B cell (primary cell): ENCODE data around the gene GRHL3. TPM values are rescaled to one million over a fixed set of nuclear protein-coding genes. Genes with fewer than 3 reads are reported as not detected.
A peak's percentile ranks its signal among the peaks of the same experiment; 100 is the strongest.

Source experiments
- ATAC-seq: fragments of 200-7000 bp; cut with Tn5 transposase; one replicate; pipeline ENCODE4 v1.10.0; 2021; ENCODE audit warnings: low read depth, mild to moderate bottlenecking, moderate number of reproducible peaks, moderate library complexity
- CTCF ChIA-PET: fragments of 350-600 bp; sonication (Branson Sonifier 250); formaldehyde crosslinking; loops from one replicate; lab custom pipeline; 2021; ENCODE audit warnings: antibody characterized with exemption, inconsistent platforms; lab: Charles Lee
- POLR2A ChIA-PET: fragments of 350-600 bp; sonication (Branson Sonifier 250); formaldehyde crosslinking; loops from one replicate; lab custom pipeline; 2021; ENCODE audit warnings: antibody characterized with exemption; lab: Charles Lee
- DNase-seq: peaks from one replicate; pipeline ENCODE4 v3.0.0; 2013
- H2AFZ ChIP-seq: 2 replicates; pipeline ENCODE4 v1.6.1; 2012; ENCODE audit warnings: mild to moderate bottlenecking, low read depth, low read length; ENCODE audit not compliant: insufficient read depth, poor library complexity, severe bottlenecking
- H3K27ac ChIP-seq, 2 donors: 1 replicate in 1 of 2; 2 replicates in 1 of 2; pipeline ENCODE4 v1.5.1; 2012 to 2013; ENCODE audit warnings: low read length in 2 of 2, mild to moderate bottlenecking in 2 of 2, moderate library complexity in 1 of 2
- H3K27me3 ChIP-seq, 4 experiments: fragments of 200-600 bp in 1 of 4; sonication (generic) in 1 of 4; replicated peaks in 1 of 4; 1 replicate in 2 of 4; 2 replicates in 2 of 4; pipeline versions ENCODE4 v1.6.1 to v1.7.0; 2013 to 2016; ENCODE audit warnings: low read length in 3 of 4, mild to moderate bottlenecking in 2 of 4, mixed read lengths in 1 of 4, moderate library complexity in 1 of 4; ENCODE audit not compliant: insufficient read depth in 4 of 4, control insufficient read depth in 3 of 4; ENCODE audit errors: control extremely low read depth in 1 of 4
- H3K36me3 ChIP-seq, 2 experiments: replicated peaks in 1 of 2; 1 replicate in 1 of 2; 2 replicates in 1 of 2; pipeline versions ENCODE4 v1.6.1 to v1.7.1; 2013; ENCODE audit warnings: low read length in 1 of 2; ENCODE audit not compliant: insufficient read depth in 2 of 2, control insufficient read depth in 1 of 2; ENCODE audit errors: control extremely low read depth in 1 of 2, extremely low read depth in 1 of 2
- H3K4me1 ChIP-seq, 2 donors: fragments of 200-600 bp in 1 of 2; sonication (generic) in 1 of 2; 1 replicate in 1 of 2; 2 replicates in 1 of 2; pipeline versions ENCODE4 v1.5.1 to v1.6.1; 2013 to 2017; ENCODE audit warnings: low read length in 2 of 2; ENCODE audit not compliant: control insufficient read depth in 2 of 2, insufficient read depth in 2 of 2
- H3K4me2 ChIP-seq: replicated peaks from 2 replicates; pipeline ENCODE3; 2012; ENCODE audit warnings: mild to moderate bottlenecking, low read depth, low read length; ENCODE audit not compliant: poor library complexity, severe bottlenecking
- H3K4me3 ChIP-seq, 5 experiments: fragments of 200-600 bp in 1 of 5; sonication (generic) in 1 of 5; 1 replicate in 3 of 5; 2 replicates in 2 of 5; pipeline versions ENCODE4 v1.5.1 to v1.7.0; 2011 to 2016; ENCODE audit warnings: low read length in 4 of 5, mild to moderate bottlenecking in 4 of 5, low read depth in 2 of 5, control low read depth in 1 of 5, moderate library complexity in 1 of 5; ENCODE audit not compliant: insufficient read depth in 1 of 5; ENCODE audit errors: control extremely low read depth in 1 of 5, extremely low read depth in 1 of 5
- H3K79me2 ChIP-seq: fragments of 200-600 bp; sonication (generic); one replicate; pipeline ENCODE4 v1.6.0; 2016; ENCODE audit warnings: low read length; ENCODE audit not compliant: control insufficient read depth, insufficient read depth
- H3K9ac ChIP-seq: fragments of 200-600 bp; sonication (generic); 2 replicates; pipeline ENCODE4 v1.6.1; 2017; ENCODE audit warnings: mild to moderate bottlenecking, low read length, moderate library complexity
- H3K9me3 ChIP-seq, 3 donors: one replicate each; pipeline versions ENCODE4 v1.6.1 to v1.7.1; 2013; ENCODE audit warnings: low read length in 2 of 3; ENCODE audit not compliant: control insufficient read depth in 2 of 3, insufficient read depth in 1 of 3; ENCODE audit errors: control extremely low read depth in 1 of 3
- H4K20me1 ChIP-seq: 2 replicates; pipeline ENCODE4 v1.6.0; 2012; ENCODE audit warnings: mild to moderate bottlenecking, low read length; ENCODE audit not compliant: insufficient read depth, control insufficient read depth, poor library complexity, severe bottlenecking
- H3K27ac Mint-ChIP-seq: one replicate; pipeline ENCODE4 v1.8.0; 2021; ENCODE audit warnings: mixed read lengths
- H3K27me3 Mint-ChIP-seq: one replicate; pipeline ENCODE4 v1.8.0; 2021; ENCODE audit warnings: mixed read lengths
- H3K4me1 Mint-ChIP-seq: one replicate; pipeline ENCODE4 v1.8.0; 2021; ENCODE audit warnings: mixed read lengths
- H3K4me3 Mint-ChIP-seq: one replicate; pipeline ENCODE4 v1.8.0; 2021; ENCODE audit warnings: mixed read lengths
- H3K9me3 Mint-ChIP-seq: one replicate; pipeline ENCODE4 v1.8.0; 2022; ENCODE audit warnings: mixed read lengths; ENCODE audit not compliant: insufficient read depth
- EZH2 ChIP-seq: IDR thresholded peaks from 2 replicates; pipeline ENCODE4 v1.6.1; 2012; ENCODE audit warnings: borderline replicate concordance, low read depth, mild to moderate bottlenecking, moderate library complexity, low read length; ENCODE audit not compliant: insufficient read depth, poor library complexity, severe bottlenecking
- WGBS: methylation state at CpG from one replicate; pipeline ENCODE4 v1.1.5; 2013; ENCODE audit warnings: missing lambda C conversion rate; ENCODE audit not compliant: insufficient coverage; 5-methylcytosine and 5-hydroxymethylcytosine counted together
- intact Hi-C: fragments of 100-400 bp; cut with micrococcal nuclease; formaldehyde crosslinking; loops from one replicate; pipeline ENCODE4 v1.10.0; 2022
- polyA plus RNA-seq: library from polyadenylated mRNA; depleted of rRNA; stranded (reverse); fragments of >200 nt; gene quantifications from 2 replicates; pipeline ENCODE4 v1.2.3, GENCODE V29; 2012
- total RNA-seq, 2 donors: library from RNA; stranded (reverse); fragments of 120-200 nt in 1 of 2; gene quantifications; 1 replicate in 1 of 2; 2 replicates in 1 of 2; pipeline versions ENCODE4 v1.2.3 to v1.2.4, GENCODE V29; 2013 to 2022
- TF ChIP-seq, protein P1 (sequence below): fragments of 200-600 bp; IDR thresholded peaks from one replicate; pipeline ENCODE4 v1.8.0; 2022; ENCODE audit warnings: antibody characterized with exemption, mild to moderate bottlenecking

The GRHL3 gene
- total and polyA plus RNA-seq, 2 donors (not counting 1 experiment from before 2014, with no cell fraction given): not detected

DNA sequence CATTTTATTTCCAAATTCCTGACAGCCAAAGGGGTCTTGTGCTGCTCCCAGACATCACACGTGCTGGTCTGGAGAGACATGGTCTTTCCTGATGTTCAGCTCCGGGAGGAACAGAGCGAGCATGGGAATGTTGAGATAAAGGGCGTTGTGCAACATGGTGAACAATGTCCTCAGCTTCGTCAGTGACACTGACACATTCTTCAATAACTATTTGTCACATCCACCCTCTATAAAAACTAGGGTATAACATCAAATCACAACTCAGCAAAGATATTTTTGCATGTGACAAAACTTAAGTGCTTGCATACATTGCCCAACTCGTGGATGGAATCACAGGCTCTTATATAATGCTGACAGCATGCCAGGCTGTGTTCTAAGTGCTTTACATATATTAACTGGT lies 42.4 kb upstream of the GRHL3 start:
- POLR2A ChIA-PET: no interaction called here
- H3K4me2 ChIP-seq: no peak overlapping the region

DNA sequence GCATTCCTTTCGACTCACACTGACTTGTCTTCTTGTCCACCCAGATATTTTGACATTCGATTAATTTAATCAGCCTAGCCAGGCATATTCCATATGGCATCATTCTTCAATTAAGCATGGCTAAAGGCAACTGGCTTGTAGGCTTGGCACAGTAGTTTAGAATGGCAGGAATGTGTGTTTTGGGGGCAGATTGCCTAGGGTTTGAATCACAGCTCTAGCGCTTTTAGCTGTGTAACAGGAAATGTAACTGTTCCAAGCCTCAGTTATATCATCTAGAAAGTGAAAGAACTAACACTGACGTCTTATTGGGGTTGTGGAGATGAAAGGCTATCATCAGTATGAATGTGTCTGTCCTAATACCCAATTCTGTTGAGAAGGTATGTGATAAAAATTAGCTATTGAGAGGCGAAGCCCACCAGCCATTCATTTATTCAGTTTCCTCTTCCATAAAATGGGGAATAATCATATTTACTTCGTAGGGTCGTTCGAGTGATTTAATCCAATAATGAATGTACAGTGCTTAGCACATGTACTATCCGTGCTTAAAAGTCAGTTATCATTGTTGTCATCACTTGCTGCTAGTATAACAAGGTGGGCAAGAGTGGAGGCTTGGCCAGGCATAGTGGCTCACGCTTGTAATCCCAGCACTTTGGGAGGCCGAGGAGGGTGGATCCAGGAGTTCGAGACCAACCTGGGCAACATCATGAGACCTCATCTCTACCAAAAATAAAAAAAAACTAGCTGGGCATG lies 41.6 kb upstream of the GRHL3 start:
- H3K27me3 ChIP-seq: peaks cover 0 to 10% (median 0%) of the 10 kb centered on the region in 4 experiments
- no peaks in the 10 kb centered on the region for H3K79me2 ChIP-seq
- DNase-seq (no peak), ATAC-seq (no peak)
- ChIA-PET CTCF (interaction anchor here (1.1 to 1.2 kb wide), 3 partner anchors 11 to 127 kb away, joined by 3 to 4 read pairs (median 3); no protein-coding TSS in a partner anchor), POLR2A (no interaction called here)
- no peak overlapping the region for H3K9ac ChIP-seq
- peak overlapping the region; percentile 18 for H2AFZ ChIP-seq
- 80% methylated on average over 7 of the region's 12 CpGs for WGBS
- H3K4me2 ChIP-seq: no peak overlapping the region
- H3K9me3 ChIP-seq: peaks cover 0 to 6% (median 0%) of the 10 kb centered on the region in 3 donors
- H3K4me1 ChIP-seq: peaks cover 0 to 3% of the 10 kb centered on the region in 2 donors
- Mint-ChIP-seq H3K4me3 (no peak overlapping the region), H3K4me1 (peaks cover 3% of the 10 kb centered on the region), H3K27me3 (peaks cover 35% of the 10 kb centered on the region), H3K9me3 (peaks cover 2% of the 10 kb centered on the region), H3K27ac (no peak overlapping the region)
- H3K4me3 ChIP-seq: no peak overlapping the region
- H3K36me3 ChIP-seq: no peaks in the 10 kb centered on the region
- H3K27ac ChIP-seq: no peak overlapping the region
- TF ChIP-seq, protein P1, sequence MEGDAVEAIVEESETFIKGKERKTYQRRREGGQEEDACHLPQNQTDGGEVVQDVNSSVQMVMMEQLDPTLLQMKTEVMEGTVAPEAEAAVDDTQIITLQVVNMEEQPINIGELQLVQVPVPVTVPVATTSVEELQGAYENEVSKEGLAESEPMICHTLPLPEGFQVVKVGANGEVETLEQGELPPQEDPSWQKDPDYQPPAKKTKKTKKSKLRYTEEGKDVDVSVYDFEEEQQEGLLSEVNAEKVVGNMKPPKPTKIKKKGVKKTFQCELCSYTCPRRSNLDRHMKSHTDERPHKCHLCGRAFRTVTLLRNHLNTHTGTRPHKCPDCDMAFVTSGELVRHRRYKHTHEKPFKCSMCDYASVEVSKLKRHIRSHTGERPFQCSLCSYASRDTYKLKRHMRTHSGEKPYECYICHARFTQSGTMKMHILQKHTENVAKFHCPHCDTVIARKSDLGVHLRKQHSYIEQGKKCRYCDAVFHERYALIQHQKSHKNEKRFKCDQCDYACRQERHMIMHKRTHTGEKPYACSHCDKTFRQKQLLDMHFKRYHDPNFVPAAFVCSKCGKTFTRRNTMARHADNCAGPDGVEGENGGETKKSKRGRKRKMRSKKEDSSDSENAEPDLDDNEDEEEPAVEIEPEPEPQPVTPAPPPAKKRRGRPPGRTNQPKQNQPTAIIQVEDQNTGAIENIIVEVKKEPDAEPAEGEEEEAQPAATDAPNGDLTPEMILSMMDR: no peak
- TF ChIP-seq EZH2: no peak
- H4K20me1 ChIP-seq: no peaks in the 10 kb centered on the region
- intact Hi-C loops: no loop called here

More for the DNA sequence above, 42.4 kb upstream of the GRHL3 start:
- H3K27me3 Mint-ChIP-seq: peaks cover 39% of the 10 kb centered on the region
- H3K27ac ChIP-seq: no peak overlapping the region
- 100% methylated on average over 1 of the region's 6 CpGs for WGBS
- ATAC-seq (no peak), DNase-seq (no peak)
- no peaks in the 10 kb centered on the region for H4K20me1 ChIP-seq
- H2AFZ ChIP-seq: no peak overlapping the region
- H3K4me3 Mint-ChIP-seq: no peak overlapping the region
- H3K9me3 Mint-ChIP-seq: peaks cover 2% of the 10 kb centered on the region
- H3K27me3 ChIP-seq: peaks cover 0 to 10% (median 0%) of the 10 kb centered on the region in 4 experiments
- CTCF ChIA-PET: interaction anchor here (1.1 to 1.2 kb wide), 2 partner anchors 10 to 78 kb away, joined by 3 read pairs; no protein-coding TSS in a partner anchor
- H3K4me1 Mint-ChIP-seq: peaks cover 3% of the 10 kb centered on the region
- peaks cover 0 to 3% of the 10 kb centered on the region in 2 donors for H3K4me1 ChIP-seq
- H3K27ac Mint-ChIP-seq: no peak overlapping the region
- no peaks in the 10 kb centered on the region for H3K79me2 ChIP-seq
- no peaks in the 10 kb centered on the region for H3K36me3 ChIP-seq
- H3K9me3 ChIP-seq: peaks cover 0 to 6% (median under 1%) of the 10 kb centered on the region in 3 donors
- H3K4me3 ChIP-seq: no peak overlapping the region
- intact Hi-C loops: no loop called here
- no peak overlapping the region for H3K9ac ChIP-seq
- TF ChIP-seq EZH2: no peak
- TF ChIP-seq, protein P1: no peak
